ENCODE measurements around the gene TMOD2.

The TMOD2 gene

DNA sequence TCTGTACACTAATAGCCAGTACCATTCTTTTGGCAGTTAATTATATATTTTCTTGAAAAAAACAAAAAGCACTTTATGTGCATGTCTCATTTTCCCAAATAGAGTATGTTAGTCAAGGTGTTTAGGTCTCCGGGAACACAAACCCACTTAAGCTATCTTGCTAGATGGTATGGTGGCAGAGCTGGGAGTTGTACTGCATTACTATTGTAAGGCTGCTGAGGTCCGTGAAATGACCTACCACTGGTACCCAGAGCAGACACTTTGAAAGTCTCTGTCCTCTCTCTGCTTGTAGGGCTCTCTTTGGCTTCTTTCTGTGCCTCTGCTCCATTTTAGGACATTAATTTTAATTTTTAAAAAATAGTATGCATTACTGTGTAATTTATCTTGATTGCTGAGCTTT, 86.9 kb downstream of the TMOD2 start:
- in situ Hi-C loops (cut with HindIII; ENCODE audit: low sequenced_read_pairs): no loop called here
- no peak for DNase-seq (ENCODE audit: low read depth)
- TF ChIP-seq, protein P1, sequence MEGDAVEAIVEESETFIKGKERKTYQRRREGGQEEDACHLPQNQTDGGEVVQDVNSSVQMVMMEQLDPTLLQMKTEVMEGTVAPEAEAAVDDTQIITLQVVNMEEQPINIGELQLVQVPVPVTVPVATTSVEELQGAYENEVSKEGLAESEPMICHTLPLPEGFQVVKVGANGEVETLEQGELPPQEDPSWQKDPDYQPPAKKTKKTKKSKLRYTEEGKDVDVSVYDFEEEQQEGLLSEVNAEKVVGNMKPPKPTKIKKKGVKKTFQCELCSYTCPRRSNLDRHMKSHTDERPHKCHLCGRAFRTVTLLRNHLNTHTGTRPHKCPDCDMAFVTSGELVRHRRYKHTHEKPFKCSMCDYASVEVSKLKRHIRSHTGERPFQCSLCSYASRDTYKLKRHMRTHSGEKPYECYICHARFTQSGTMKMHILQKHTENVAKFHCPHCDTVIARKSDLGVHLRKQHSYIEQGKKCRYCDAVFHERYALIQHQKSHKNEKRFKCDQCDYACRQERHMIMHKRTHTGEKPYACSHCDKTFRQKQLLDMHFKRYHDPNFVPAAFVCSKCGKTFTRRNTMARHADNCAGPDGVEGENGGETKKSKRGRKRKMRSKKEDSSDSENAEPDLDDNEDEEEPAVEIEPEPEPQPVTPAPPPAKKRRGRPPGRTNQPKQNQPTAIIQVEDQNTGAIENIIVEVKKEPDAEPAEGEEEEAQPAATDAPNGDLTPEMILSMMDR (IDR thresholded peaks at IDR 0.05; ENCODE audit: low read depth, low read length, missing control alignments): no peak
- H3K4me3 ChIP-seq (ENCODE audit: low read depth, low read length): no peak overlapping the region

- DNase-seq (ENCODE audit: low read depth): no peak
- TF ChIP-seq, protein P1 (IDR thresholded peaks at IDR 0.05; ENCODE audit: low read depth, low read length, missing control alignments): no peak
- H3K4me3 ChIP-seq (ENCODE audit: low read depth, low read length): no peak overlapping the region
- in situ Hi-C loops (cut with HindIII; ENCODE audit: low sequenced_read_pairs): no loop called here
Observed at GRCh38 chr15:51840692-51841091, 89.3 kb downstream of the TMOD2 start.

DNA sequence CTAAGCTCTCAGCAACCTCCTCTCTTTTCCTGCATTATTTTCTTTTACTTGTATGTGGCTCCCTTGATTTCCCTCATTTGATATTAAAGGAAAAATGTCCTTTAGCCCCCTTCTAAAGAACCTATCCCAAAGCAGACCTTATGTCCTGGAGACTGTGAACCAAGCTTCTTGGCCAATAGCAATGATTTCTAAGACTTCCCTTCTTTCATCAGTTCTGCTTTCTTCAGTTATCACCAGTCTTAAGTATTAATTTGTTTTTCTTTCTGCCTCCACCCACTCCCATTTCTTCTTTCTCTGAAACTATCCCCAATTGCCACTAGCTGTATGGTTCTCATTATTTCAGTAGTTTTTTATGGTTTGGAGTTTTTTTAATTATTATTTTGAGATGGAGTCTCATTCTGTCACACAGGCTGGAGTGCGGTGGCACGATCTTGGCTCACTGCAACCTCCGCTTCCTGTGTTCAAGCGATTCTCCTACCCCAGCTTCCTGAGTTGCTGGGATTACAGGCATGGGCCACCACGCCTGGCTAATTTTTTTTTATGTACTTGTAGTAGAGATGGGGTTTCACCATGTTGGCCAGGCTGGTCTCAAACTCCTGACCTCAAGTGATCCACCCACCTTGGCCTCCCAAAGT, 90.1 kb downstream of the TMOD2 start:
- in situ Hi-C loops (cut with HindIII; ENCODE audit: low sequenced_read_pairs): no loop called here
- H3K4me3 ChIP-seq (ENCODE audit: low read depth, low read length): no peak overlapping the region
- DNase-seq (ENCODE audit: low read depth): no peak
- TF ChIP-seq, protein P1 (IDR thresholded peaks at IDR 0.05; ENCODE audit: low read depth, low read length, missing control alignments): no peak

GRCh38 chr15:51842265-51842664, 90.9 kb downstream of the TMOD2 start:
- in situ Hi-C loops (cut with HindIII; ENCODE audit: low sequenced_read_pairs): no loop called here
- no peak overlapping the region for H3K4me3 ChIP-seq (ENCODE audit: low read depth, low read length)
- DNase-seq (ENCODE audit: low read depth): no peak
- TF ChIP-seq, protein P1 (IDR thresholded peaks at IDR 0.05; ENCODE audit: low read depth, low read length, missing control alignments): no peak

- no peak overlapping the region for H3K4me3 ChIP-seq (ENCODE audit: low read depth, low read length)
- TF ChIP-seq, protein P1 (IDR thresholded peaks at IDR 0.05; ENCODE audit: low read depth, low read length, missing control alignments): no peak
- in situ Hi-C loops (cut with HindIII; ENCODE audit: low sequenced_read_pairs): no loop called here
- DNase-seq (ENCODE audit: low read depth): no peak
Observed at GRCh38 chr15:51842852-51843737, 91.7 kb downstream of the TMOD2 start.

GRCh38 chr15:51844747-51845426, 93.5 kb downstream of the TMOD2 start:
- TF ChIP-seq, protein P1 (IDR thresholded peaks at IDR 0.05; ENCODE audit: low read depth, low read length, missing control alignments): no peak
- no peak overlapping the region for H3K4me3 ChIP-seq (ENCODE audit: low read depth, low read length)
- in situ Hi-C loops (cut with HindIII; ENCODE audit: low sequenced_read_pairs): no loop called here
- DNase-seq (ENCODE audit: low read depth): no peak

Data from astrocyte of the cerebellum (primary cell).